Measurements from ENCODE around the gene SERP2. TPM values are rescaled to one million over a fixed set of nuclear protein-coding genes. Genes with fewer than 3 reads are reported as not detected.

SERP2 gene
- total and polyA plus RNA-seq, 9 of the 15 experiments (the other 6 are each of a cell fraction or from before 2014, with no cell fraction given) = 0.13 TPM; not detected in 8

DNA sequence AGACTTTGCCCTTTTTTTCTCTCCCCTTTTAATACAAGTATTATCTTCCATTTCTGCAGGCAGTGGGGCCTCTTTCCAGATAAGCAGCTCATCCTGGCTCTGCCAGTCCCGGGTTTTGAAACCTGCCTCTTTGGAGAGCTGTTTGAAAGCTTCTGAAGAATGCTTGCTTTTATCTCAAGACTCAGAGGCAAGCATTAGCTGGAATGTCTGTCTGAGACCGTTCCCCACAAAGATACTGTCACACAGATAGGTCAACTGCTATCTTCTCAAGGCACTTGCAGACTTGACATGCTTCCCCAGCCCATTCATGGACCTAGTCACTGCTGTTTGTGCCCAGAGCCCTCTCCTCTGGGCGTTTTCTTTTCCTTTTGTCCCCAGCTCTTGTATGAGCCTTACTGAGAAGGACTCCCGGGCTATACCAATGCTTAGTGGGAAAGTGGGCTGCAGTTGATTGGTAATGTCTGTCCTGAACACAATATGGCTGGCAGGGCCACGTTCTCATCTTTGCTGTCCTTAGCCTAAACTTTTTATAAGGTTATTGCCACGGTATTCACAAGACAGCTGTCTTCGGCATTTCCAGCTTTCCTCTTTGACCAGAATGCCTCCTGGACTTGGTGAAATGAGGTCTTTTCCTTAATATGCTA lies 13.4 kb downstream of the SERP2 start (continued):
- TF ChIP-seq IRF2 (CRISPR knock-in tag; IDR thresholded peaks at IDR 0.05) (no peak), ZNF280B (CRISPR knock-in tag; IDR thresholded peaks at IDR 0.05) (no peak), L3MBTL2 (IDR thresholded peaks at IDR 0.05) (no peak), ZFP1 (CRISPR knock-in tag; IDR thresholded peaks at IDR 0.05) (no peak), ZKSCAN1 (IDR thresholded peaks at IDR 0.05; ENCODE audit: low read depth, low read length) (0 out of 2 replicates have a peak, but pooled peaks have one; percentile 14), MNT (conservative IDR thresholded peaks at IDR 0.05) (peak in 1 of 2 experiments; percentile 51; a peak in 1 of 4 replicates), U2AF2 (optimal IDR thresholded peaks at IDR 0.05; ENCODE audit: low read depth, low read length) (no peak), RBBP5 (IDR thresholded peaks at IDR 0.05; ENCODE audit: borderline replicate concordance, insufficient read depth, low read length, poor library complexity, severe bottlenecking) (no peak), SNAPC5 (CRISPR knock-in tag; IDR thresholded peaks at IDR 0.05) (no peak), POLR3G (IDR thresholded peaks at IDR 0.05; ENCODE audit: extremely low read depth, insufficient read length, insufficient replicate concordance) (no peak), ARID3B (CRISPR knock-in tag; IDR thresholded peaks at IDR 0.05; ENCODE audit: borderline replicate concordance) (no peak), YY1 (IDR thresholded peaks at IDR 0.05; ENCODE audit: borderline replicate concordance in 1 of 3, control insufficient read depth in 1 of 3, extremely low read depth in 1 of 3, insufficient read depth in 3 of 3, insufficient read length in 1 of 3, insufficient replicate concordance in 2 of 3, low read depth in 1 of 3, low read length in 2 of 3) (peak in 1 of 3 experiments; percentile 74), NFIC (IDR thresholded peaks at IDR 0.05) (peak; percentile 87), NCOR1 (IDR thresholded peaks at IDR 0.05) (peak; percentile 95), ARID1B (IDR thresholded peaks at IDR 0.05) (peak; percentile 95)
- TF ChIP-seq, protein P1, sequence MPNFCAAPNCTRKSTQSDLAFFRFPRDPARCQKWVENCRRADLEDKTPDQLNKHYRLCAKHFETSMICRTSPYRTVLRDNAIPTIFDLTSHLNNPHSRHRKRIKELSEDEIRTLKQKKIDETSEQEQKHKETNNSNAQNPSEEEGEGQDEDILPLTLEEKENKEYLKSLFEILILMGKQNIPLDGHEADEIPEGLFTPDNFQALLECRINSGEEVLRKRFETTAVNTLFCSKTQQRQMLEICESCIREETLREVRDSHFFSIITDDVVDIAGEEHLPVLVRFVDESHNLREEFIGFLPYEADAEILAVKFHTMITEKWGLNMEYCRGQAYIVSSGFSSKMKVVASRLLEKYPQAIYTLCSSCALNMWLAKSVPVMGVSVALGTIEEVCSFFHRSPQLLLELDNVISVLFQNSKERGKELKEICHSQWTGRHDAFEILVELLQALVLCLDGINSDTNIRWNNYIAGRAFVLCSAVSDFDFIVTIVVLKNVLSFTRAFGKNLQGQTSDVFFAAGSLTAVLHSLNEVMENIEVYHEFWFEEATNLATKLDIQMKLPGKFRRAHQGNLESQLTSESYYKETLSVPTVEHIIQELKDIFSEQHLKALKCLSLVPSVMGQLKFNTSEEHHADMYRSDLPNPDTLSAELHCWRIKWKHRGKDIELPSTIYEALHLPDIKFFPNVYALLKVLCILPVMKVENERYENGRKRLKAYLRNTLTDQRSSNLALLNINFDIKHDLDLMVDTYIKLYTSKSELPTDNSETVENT (CRISPR knock-in tag; IDR thresholded peaks at IDR 0.05) = no peak
- TF ChIP-seq, protein P2, sequence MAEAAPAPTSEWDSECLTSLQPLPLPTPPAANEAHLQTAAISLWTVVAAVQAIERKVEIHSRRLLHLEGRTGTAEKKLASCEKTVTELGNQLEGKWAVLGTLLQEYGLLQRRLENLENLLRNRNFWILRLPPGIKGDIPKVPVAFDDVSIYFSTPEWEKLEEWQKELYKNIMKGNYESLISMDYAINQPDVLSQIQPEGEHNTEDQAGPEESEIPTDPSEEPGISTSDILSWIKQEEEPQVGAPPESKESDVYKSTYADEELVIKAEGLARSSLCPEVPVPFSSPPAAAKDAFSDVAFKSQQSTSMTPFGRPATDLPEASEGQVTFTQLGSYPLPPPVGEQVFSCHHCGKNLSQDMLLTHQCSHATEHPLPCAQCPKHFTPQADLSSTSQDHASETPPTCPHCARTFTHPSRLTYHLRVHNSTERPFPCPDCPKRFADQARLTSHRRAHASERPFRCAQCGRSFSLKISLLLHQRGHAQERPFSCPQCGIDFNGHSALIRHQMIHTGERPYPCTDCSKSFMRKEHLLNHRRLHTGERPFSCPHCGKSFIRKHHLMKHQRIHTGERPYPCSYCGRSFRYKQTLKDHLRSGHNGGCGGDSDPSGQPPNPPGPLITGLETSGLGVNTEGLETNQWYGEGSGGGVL (CRISPR knock-in tag; IDR thresholded peaks at IDR 0.05) = no peak

Data from K562 (cell line).